ENCODE measurements around the gene WASF2.

- TF ChIP-seq, protein P1, sequence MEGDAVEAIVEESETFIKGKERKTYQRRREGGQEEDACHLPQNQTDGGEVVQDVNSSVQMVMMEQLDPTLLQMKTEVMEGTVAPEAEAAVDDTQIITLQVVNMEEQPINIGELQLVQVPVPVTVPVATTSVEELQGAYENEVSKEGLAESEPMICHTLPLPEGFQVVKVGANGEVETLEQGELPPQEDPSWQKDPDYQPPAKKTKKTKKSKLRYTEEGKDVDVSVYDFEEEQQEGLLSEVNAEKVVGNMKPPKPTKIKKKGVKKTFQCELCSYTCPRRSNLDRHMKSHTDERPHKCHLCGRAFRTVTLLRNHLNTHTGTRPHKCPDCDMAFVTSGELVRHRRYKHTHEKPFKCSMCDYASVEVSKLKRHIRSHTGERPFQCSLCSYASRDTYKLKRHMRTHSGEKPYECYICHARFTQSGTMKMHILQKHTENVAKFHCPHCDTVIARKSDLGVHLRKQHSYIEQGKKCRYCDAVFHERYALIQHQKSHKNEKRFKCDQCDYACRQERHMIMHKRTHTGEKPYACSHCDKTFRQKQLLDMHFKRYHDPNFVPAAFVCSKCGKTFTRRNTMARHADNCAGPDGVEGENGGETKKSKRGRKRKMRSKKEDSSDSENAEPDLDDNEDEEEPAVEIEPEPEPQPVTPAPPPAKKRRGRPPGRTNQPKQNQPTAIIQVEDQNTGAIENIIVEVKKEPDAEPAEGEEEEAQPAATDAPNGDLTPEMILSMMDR (IDR thresholded peaks at IDR 0.05): no peak
- TF ChIP-seq POLR2AphosphoS5 (IDR thresholded peaks at IDR 0.05) (no peak), POLR2A (IDR thresholded peaks at IDR 0.05) (no peak)
Measured at GRCh38 chr1:27400963-27401341, 89.0 kb downstream of the WASF2 start.

Measured in breast epithelium (tissue), 3 donors.